Activated CD8-positive, alpha-beta T cell treated with anti-CD3 and anti-CD28 coated beads for 36 hours (primary cell): ENCODE data around the gene ALOX15B. TPM values are rescaled to one million over a fixed set of nuclear protein-coding genes. Genes with fewer than 3 reads are reported as not detected.
"Not testable (repeated sequence)": the region's sequence is repeated elsewhere in the genome, so short reads cannot be mapped to it uniquely, and the experiment has no call there.

ENCODE experiments used
- ATAC-seq: fragments of 200-7000 bp; cut with Tn5 transposase; one replicate; pipeline ENCODE4 v1.10.0; 2021; ENCODE audit warnings: mild to moderate bottlenecking, moderate library complexity
- CTCF ChIA-PET: fragments of 350-600 bp; sonication (Branson Sonifier 250); formaldehyde crosslinking; loops from one replicate; lab custom pipeline; 2021; ENCODE audit warnings: antibody characterized with exemption; lab: Charles Lee
- POLR2A ChIA-PET: fragments of 350-600 bp; sonication (Branson Sonifier 250); formaldehyde crosslinking; loops from one replicate; lab custom pipeline; 2021; ENCODE audit warnings: antibody characterized with exemption; lab: Charles Lee
- DNase-seq: peaks from one replicate; pipeline ENCODE4 v3.0.0-alpha.2; 2020
- H3K27ac Mint-ChIP-seq: one replicate; pipeline ENCODE4 v1.8.0; 2021; ENCODE audit warnings: mild to moderate bottlenecking, mixed read lengths
- H3K27me3 Mint-ChIP-seq: one replicate; pipeline ENCODE4 v1.8.0; 2021; ENCODE audit warnings: mixed read lengths
- H3K36me3 Mint-ChIP-seq: one replicate; pipeline ENCODE4 v1.8.0; 2021; ENCODE audit warnings: low read depth, mixed read lengths
- H3K4me1 Mint-ChIP-seq: one replicate; pipeline ENCODE4 v1.8.0; 2021; ENCODE audit warnings: low read depth, mixed read lengths
- H3K4me3 Mint-ChIP-seq: one replicate; pipeline ENCODE4 v1.8.0; 2021; ENCODE audit warnings: mild to moderate bottlenecking, moderate library complexity, mixed read lengths
- H3K9me3 Mint-ChIP-seq: one replicate; pipeline ENCODE4 v1.8.0; 2021; ENCODE audit warnings: mixed read lengths
- intact Hi-C: fragments of 100-400 bp; cut with micrococcal nuclease; formaldehyde crosslinking; loops from one replicate; pipeline ENCODE4 v1.10.0; 2022
- total RNA-seq, 2 experiments: library from RNA; stranded (reverse); gene quantifications; one replicate each; pipeline ENCODE4 v1.2.3, GENCODE V29; 2021
- TF ChIP-seq, protein P1 (sequence below): fragments of 200-600 bp; IDR thresholded peaks from one replicate; pipeline ENCODE4 v1.8.0; 2022; ENCODE audit warnings: antibody characterized with exemption, mild to moderate bottlenecking

The ALOX15B gene
- total RNA-seq, 2 experiments from 2014 or later = 0.16 TPM; not detected in 1

DNA sequence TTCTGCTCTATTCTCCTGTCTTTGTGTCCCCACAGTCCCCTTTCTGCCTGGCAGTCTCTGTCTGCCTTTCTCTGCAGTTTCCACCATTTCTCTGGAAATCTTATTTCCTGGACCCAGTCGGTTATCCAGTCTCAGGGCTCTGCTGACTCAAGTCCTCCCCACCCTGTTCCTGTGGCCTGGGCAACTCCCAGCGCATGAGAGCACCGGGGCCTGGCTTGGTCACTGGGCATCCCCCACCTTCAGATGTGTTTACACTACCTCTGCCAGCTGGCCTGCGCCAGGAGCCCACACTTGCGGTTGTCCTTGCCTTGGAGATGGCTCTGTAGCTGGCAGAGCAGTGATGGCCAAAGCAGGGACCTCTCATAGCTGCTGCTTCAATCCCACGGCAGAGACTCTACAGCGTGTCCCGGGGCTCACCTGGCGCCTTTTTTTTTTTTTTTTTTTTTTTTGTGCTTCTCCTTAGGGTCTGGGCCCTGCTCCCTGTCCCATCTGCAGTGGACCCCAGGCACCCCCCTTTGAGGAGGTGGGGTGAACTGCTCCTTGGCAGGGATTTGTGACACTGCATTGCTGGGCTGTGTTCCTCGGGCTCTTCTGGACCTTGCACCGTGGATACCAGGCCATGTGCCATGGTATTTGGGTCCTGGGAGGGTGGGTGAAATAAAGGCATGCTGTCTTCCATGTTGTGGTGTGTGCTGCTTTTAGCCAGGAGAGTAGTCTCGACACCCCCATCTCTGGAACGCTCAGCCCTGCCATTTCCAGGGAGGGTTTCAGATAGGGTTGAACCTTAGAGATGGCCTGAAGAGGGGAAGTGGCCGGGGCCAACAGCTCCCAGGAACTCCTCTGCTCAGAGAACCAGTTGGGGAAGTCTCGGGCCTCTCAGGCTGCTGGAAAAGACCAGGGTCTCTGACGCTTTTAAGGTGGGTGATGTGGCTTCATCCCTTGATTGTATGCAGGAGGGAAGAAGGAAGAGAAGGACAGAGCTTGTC lies 18.9 kb upstream of the ALOX15B start:
- Mint-ChIP-seq H3K4me3 (no peak overlapping the region), H3K9me3 (no peaks in the 10 kb centered on the region), H3K27ac (peak overlapping the region; percentile 43), H3K27me3 (peaks cover 11% of the 10 kb centered on the region), H3K4me1 (peaks cover 11% of the 10 kb centered on the region), H3K36me3 (no peaks in the 10 kb centered on the region)
- POLR2A ChIA-PET = no interaction called here
- TF ChIP-seq, protein P1, sequence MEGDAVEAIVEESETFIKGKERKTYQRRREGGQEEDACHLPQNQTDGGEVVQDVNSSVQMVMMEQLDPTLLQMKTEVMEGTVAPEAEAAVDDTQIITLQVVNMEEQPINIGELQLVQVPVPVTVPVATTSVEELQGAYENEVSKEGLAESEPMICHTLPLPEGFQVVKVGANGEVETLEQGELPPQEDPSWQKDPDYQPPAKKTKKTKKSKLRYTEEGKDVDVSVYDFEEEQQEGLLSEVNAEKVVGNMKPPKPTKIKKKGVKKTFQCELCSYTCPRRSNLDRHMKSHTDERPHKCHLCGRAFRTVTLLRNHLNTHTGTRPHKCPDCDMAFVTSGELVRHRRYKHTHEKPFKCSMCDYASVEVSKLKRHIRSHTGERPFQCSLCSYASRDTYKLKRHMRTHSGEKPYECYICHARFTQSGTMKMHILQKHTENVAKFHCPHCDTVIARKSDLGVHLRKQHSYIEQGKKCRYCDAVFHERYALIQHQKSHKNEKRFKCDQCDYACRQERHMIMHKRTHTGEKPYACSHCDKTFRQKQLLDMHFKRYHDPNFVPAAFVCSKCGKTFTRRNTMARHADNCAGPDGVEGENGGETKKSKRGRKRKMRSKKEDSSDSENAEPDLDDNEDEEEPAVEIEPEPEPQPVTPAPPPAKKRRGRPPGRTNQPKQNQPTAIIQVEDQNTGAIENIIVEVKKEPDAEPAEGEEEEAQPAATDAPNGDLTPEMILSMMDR = no peak
- DNase-seq (peak; percentile 48), ATAC-seq (peak; percentile 21)
- CTCF ChIA-PET = interaction anchor here (1.4 to 7.1 kb wide), 6 partner anchors 21 to 54 kb away, joined by 5 to 65 read pairs (median 19); partner anchors contain the start of gene ALOX15B
- intact Hi-C loops = loop anchor here (5.0 kb wide), 1 partner anchor 37 kb away; no protein-coding TSS in a partner anchor

DNA sequence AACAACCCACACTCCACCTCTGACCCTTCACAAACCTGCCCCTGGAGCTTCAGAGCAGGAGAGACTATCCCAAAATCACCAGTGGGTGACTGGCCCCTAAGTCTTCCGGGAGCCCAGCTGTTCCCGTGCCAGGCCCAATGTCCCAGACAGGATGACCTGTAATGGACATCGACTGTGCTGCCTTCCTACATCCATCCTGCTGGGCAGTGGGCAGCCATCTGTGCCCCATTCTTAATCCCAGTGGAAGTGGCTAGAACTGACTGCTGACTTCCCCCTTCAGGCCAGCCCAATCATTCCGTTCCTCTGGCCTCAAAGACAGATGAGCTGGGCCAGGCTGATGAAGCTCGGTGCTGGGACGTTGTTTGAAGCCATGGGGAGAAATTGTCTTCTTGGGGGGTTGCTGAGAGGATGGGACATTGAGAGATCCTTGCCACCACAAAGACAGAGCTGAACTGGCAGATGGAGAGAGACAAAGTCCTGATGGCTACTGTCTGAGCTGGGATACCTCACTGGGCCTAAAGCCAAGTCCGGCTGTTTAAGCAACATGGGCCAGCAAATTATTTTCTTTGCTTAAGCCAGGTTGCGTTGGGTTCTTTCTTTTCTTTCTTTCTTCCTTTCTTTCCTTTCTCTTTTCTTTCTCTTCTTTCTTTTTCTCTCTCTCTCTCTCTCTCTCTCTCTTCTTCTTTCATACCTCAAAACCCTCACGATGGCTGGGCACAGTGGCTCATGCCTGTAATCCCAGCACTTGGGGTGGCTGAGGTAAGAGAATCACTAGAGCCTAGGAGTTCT lies 17.9 kb upstream of the ALOX15B start:
- H3K4me1 Mint-ChIP-seq = peaks cover 11% of the 10 kb centered on the region
- DNase-seq (no peak), ATAC-seq (no peak)
- H3K27me3 Mint-ChIP-seq = peaks cover 9% of the 10 kb centered on the region
- CTCF ChIA-PET = interaction anchor here (0.9 to 3.1 kb wide), 4 partner anchors 20 to 53 kb away, joined by 3 to 25 read pairs (median 6); partner anchors contain the start of gene ALOX15B
- intact Hi-C loops = no loop called here
- H3K9me3 Mint-ChIP-seq = no peaks in the 10 kb centered on the region
- no peak overlapping the region for H3K4me3 Mint-ChIP-seq
- no peak overlapping the region for H3K27ac Mint-ChIP-seq
- TF ChIP-seq, protein P1 = no peak
- POLR2A ChIA-PET = no interaction called here
- H3K36me3 Mint-ChIP-seq = no peaks in the 10 kb centered on the region

DNA sequence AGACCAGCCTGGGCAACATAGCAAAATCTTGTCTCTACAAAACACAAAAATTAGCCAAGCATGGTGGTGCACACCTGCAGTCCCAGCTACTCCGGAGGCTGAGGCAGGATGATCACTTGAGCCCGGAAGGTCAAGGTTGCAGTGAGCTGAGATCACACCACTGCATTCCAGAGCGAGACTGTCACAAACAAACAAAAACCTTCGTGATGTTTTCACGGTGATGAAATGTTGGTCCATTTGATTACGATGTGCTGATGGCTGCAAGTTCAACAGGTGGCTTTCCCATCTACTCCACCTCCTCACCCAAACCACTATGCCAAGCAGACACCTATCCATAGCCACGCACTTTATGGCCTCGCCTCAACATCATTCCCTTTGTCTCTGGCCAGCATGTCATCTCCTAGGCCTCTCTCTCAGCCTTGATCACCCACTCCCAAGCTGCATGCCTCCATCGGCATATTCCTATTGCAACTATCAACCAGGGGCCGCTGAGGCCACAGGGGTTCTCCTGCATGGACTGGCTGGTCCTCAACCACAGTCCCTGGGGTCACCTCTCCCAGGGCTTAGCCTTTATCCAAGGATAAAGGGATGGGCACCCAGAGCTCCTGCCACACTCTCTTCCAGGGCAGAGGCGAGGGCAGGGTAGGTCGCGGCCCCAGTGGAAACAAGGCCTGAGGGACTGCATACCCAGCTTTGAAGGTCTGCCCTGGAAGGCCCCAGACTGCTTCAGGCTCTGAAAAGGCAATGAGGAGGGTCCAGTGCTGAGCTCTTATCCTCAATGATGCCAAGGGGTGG lies 17.1 kb upstream of the ALOX15B start:
- no peaks in the 10 kb centered on the region for H3K36me3 Mint-ChIP-seq

DNA sequence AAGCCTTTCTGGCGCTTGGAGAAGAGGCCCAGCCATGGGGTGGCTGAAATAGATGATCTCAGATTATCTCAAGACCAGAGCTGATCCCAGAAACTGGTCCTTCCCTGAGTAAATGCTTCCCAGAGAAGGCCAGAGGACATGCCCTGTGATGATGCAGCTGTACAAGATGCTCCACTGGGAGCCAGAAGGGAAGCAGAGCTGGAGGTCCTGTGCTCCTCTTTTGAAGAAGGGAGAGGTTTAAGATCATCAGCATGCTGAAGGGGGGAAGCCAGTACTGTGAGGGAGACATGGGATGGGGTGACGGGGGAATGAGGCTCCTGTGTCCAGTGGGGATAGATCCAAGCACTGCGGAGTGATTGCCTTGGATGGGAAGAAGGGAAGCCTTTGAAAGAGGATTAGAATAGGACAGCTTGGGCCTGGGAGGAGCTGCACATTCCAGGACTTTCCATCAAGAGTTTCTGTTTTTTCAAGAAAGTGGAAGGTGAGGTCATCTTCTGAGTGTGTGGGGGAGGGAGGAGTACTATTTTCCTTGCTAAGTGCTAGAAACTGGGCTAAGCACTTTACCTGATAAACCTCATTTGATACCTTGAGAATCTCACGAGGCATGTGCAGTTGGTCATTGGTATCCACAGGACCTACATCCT lies 16.4 kb upstream of the ALOX15B start:
- intact Hi-C loops = no loop called here
- Mint-ChIP-seq H3K27me3 (peaks cover 8% of the 10 kb centered on the region), H3K9me3 (no peaks in the 10 kb centered on the region), H3K4me1 (peaks cover 6% of the 10 kb centered on the region), H3K27ac (no peak overlapping the region), H3K36me3 (no peaks in the 10 kb centered on the region), H3K4me3 (no peak overlapping the region)
- CTCF ChIA-PET = interaction anchor here (1.3 to 3.1 kb wide), 4 partner anchors 18 to 52 kb away, joined by 4 to 25 read pairs (median 6); partner anchors contain the start of gene ALOX15B
- TF ChIP-seq, protein P1 = no peak
- DNase-seq = no peak
- POLR2A ChIA-PET = interaction anchor here (1.2 kb wide), 1 partner anchor 91 kb away, joined by 3 read pairs; the partner anchor contains the start of gene TRAPPC1
- no peak for ATAC-seq

More for the DNA sequence above, 17.1 kb upstream of the ALOX15B start:
- TF ChIP-seq, protein P1 = no peak
- Mint-ChIP-seq H3K9me3 (no peaks in the 10 kb centered on the region), H3K4me1 (peaks cover 7% of the 10 kb centered on the region), H3K27me3 (peaks cover 7% of the 10 kb centered on the region), H3K27ac (no peak overlapping the region), H3K4me3 (no peak overlapping the region)
- no peak for ATAC-seq
- intact Hi-C loops = no loop called here
- ChIA-PET POLR2A (interaction anchor here (1.2 kb wide), 1 partner anchor 90 kb away, joined by 3 read pairs; the partner anchor contains the start of gene TRAPPC1), CTCF (interaction anchor here (0.9 to 3.1 kb wide), 5 partner anchors 19 to 52 kb away, joined by 3 to 25 read pairs (median 5); partner anchors contain the start of gene ALOX15B)
- no peak for DNase-seq

DNA sequence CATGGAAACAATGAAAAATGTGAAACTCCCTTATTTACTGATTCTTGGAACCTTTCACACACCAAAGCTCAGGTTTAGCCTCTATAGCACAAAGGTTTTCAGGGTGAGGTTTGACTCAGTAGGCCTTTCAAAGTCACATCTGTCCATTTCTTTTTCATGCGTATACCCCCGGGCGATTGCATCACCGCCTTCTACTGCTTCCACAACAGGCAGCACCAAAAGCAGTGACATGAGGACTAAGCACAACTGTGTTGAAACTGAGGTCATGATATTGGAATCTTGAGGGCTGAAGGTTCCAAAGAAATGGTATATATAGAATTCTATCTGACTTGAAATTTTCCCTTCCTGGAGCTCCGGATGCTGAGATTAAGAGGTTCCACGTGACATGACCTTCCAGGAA lies 14.7 kb upstream of the ALOX15B start:
- ChIA-PET CTCF (interaction anchor here (1.3 to 3.4 kb wide), 3 partner anchors 17 to 34 kb away, joined by 4 to 17 read pairs (median 5); no protein-coding TSS in a partner anchor), POLR2A (interaction anchor here (0.6 kb wide), 1 partner anchor 11 kb away, joined by 3 read pairs; no protein-coding TSS in a partner anchor)
- peaks cover 19% of the 10 kb centered on the region for H3K27me3 Mint-ChIP-seq
- H3K27ac Mint-ChIP-seq, H3K4me3 Mint-ChIP-seq, H3K4me1 Mint-ChIP-seq, ATAC-seq, DNase-seq, H3K9me3 Mint-ChIP-seq, H3K36me3 Mint-ChIP-seq, intact Hi-C loops: not testable (repeated sequence)
